ENCODE measurements around the gene STXBP2. TPM values are rescaled to one million over a fixed set of nuclear protein-coding genes. Genes with fewer than 3 reads are reported as not detected.

The STXBP2 gene
- total RNA-seq, 5 donors from 2014 or later (not counting 1 experiment from before 2014, with no cell fraction given), result 185 to 229 (median 228) TPM

DNA sequence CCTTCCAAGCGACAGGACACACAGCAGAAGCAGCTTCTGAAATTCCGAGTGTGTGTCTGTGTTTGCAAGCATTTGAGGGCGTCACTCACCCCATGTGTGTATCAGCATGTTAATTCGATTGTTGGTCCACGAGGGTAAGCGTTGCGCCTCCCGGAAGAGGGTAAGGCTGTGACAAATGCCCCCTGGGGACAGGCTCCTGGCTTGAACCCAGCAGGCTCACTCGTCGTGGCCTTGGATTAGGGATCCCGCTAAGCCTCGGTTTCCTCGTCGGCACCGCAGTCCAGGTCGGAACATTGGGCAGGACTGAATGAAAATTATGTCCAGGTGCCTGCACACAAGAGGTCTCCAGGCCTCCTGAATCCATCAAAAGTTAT, 606 bp upstream of the STXBP2 start:
- no peaks in the 10 kb centered on the region for H3K27me3 Mint-ChIP-seq
- H3K36me3 Mint-ChIP-seq, result peaks cover 12% of the 10 kb centered on the region
- H3K36me3 ChIP-seq (ENCODE audit: control insufficient read depth in 2 of 2, extremely low read depth in 1 of 2, insufficient read depth in 1 of 2, low read length in 1 of 2), result peaks cover 3 to 21% of the 10 kb centered on the region in 2 donors
- H3K9me3 ChIP-seq, result no peaks in the 10 kb centered on the region
- WGBS (ENCODE audit: insufficient coverage), result 77% methylated on average over 16 of the region's 16 CpGs
- peak overlapping the region; percentile 77 to 82 (median 80) for H3K4me3 Mint-ChIP-seq
- H3K27ac Mint-ChIP-seq, result peak overlapping the region; percentile 84 to 85
- no peaks in the 10 kb centered on the region for H3K27me3 ChIP-seq (replicated peaks in 1 of 2; ENCODE audit: control insufficient read depth in 2 of 2, extremely low read depth in 1 of 2, insufficient read depth in 2 of 2, low read length in 1 of 2)
- ChIA-PET POLR2A (no interaction called here), CTCF (interaction anchor here in 1 of 2 donors (0.6 kb wide), 1 partner anchor 13 kb away, joined by 3 read pairs; no protein-coding TSS in a partner anchor)
- ATAC-seq (replicated peaks in 1 of 4) (no peak), DNase-seq (no peak)
- H3K4me1 ChIP-seq (ENCODE audit: control insufficient read depth in 1 of 2, extremely low read depth in 1 of 2, insufficient read depth in 2 of 2, low read length in 2 of 2), result peaks cover 0 to 46% of the 10 kb centered on the region in 2 experiments
- H3K4me3 ChIP-seq (ENCODE audit: control insufficient read depth in 1 of 2, extremely low read depth in 1 of 2, low read length in 1 of 2), result peak overlapping the region in 1 of 2 donors; percentile 85
- no peaks in the 10 kb centered on the region for H3K9me3 Mint-ChIP-seq
- H3K27ac ChIP-seq (ENCODE audit: low read length), result peak overlapping the region; percentile 68
- H3K4me1 Mint-ChIP-seq, result peaks cover 44 to 50% (median 48%) of the 10 kb centered on the region in 3 donors

DNA sequence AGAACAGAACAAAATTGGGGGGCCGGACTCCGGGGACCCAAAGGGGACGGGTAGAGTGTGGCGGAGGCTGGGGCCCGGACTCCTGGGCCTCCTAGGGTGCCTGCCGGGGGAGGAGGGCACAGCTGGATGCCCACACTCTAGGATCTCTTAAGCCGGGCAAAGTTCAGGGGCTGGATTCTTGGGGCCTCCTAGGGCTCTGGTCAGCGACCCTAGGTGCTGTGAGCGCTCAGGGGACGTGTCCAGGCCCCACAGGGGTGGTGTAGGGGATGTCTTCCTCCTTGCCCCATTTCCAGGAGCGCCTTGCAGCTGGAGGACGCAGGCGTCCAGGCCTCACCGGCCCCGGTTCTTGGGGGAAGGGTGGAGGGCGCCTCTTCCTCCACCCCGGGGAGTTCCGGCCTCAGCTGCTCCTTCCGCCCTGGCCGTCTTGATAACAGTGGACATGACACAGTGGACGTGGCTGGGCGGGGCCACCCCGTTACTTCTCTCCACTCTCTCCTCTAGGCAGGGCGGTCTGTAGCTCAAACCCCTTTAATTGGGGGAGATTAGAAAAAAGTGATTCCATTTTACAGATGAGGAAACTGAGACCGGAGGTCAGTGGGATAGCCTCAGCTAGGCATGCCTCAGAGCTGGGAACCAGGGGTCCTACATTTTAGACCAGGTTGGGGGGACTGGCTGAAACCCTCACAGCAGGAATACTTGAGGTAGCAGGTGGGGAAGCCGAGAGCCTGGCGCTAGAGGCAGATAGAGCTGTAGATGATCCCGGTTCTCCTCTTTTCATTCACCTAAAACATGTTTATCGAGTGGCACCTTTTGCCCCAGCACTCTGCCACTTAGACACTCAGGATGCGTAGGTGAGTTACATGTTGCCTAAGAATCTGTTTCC, 705 bp downstream of the STXBP2 start:
- ChIA-PET CTCF (interaction anchor here in 1 of 2 donors (1.2 kb wide), 1 partner anchor 43 kb away, joined by 3 read pairs; the partner anchor contains the start of gene TRAPPC5), POLR2A (interaction anchor here (0.5 to 0.9 kb wide), 2 partner anchors 8 to 266 kb away, joined by 3 read pairs; partner anchors contain the start of genes MAP2K7 (in 1 of the 2) and PET100 (in 1 of the 2))
- H3K27ac Mint-ChIP-seq, result peak overlapping the region; percentile 84 to 85
- H3K4me3 ChIP-seq (ENCODE audit: control insufficient read depth in 1 of 2, extremely low read depth in 1 of 2, low read length in 1 of 2), result peak overlapping the region; percentile 80 to 85
- H3K27me3 ChIP-seq (replicated peaks in 1 of 2; ENCODE audit: control insufficient read depth in 2 of 2, extremely low read depth in 1 of 2, insufficient read depth in 2 of 2, low read length in 1 of 2), result no peaks in the 10 kb centered on the region
- H3K27ac ChIP-seq (ENCODE audit: low read length), result peak overlapping the region; percentile 92
- no peaks in the 10 kb centered on the region for H3K9me3 Mint-ChIP-seq
- DNase-seq (peak in 6 of 35 experiments; percentile 6 to 34 (median 18)), ATAC-seq (replicated peaks in 1 of 4) (peak; percentile 3 to 22 (median 20))
- peak overlapping the region; percentile 77 to 82 (median 80) for H3K4me3 Mint-ChIP-seq
- H3K9me3 ChIP-seq, result no peaks in the 10 kb centered on the region
- H3K36me3 ChIP-seq (ENCODE audit: control insufficient read depth in 2 of 2, extremely low read depth in 1 of 2, insufficient read depth in 1 of 2, low read length in 1 of 2), result peaks cover 4 to 16% of the 10 kb centered on the region in 2 donors
- peaks cover 39 to 50% (median 43%) of the 10 kb centered on the region in 3 donors for H3K4me1 Mint-ChIP-seq
- peaks cover 0 to 45% of the 10 kb centered on the region in 2 experiments for H3K4me1 ChIP-seq (ENCODE audit: control insufficient read depth in 1 of 2, extremely low read depth in 1 of 2, insufficient read depth in 2 of 2, low read length in 2 of 2)
- 14% methylated on average over 15 of the region's 30 CpGs for WGBS (ENCODE audit: insufficient coverage)
- no peaks in the 10 kb centered on the region for H3K27me3 Mint-ChIP-seq
- peaks cover 12% of the 10 kb centered on the region for H3K36me3 Mint-ChIP-seq

- Mint-ChIP-seq H3K4me3 (peak overlapping the region; percentile 44 to 80 (median 54)), H3K4me1 (peaks cover 38 to 45% (median 43%) of the 10 kb centered on the region in 3 donors), H3K27me3 (no peaks in the 10 kb centered on the region), H3K27ac (peak overlapping the region in 1 of 2 donors; percentile 68), H3K9me3 (no peaks in the 10 kb centered on the region), H3K36me3 (peaks cover 12% of the 10 kb centered on the region)
- Histone ChIP-seq H3K27me3 (replicated peaks in 1 of 2; ENCODE audit: control insufficient read depth in 2 of 2, extremely low read depth in 1 of 2, insufficient read depth in 2 of 2, low read length in 1 of 2) (peaks cover 0 to 2% of the 10 kb centered on the region in 2 experiments), H3K9me3 (no peaks in the 10 kb centered on the region), H3K27ac (ENCODE audit: low read length) (no peak overlapping the region), H3K4me3 (ENCODE audit: control insufficient read depth in 1 of 2, extremely low read depth in 1 of 2, low read length in 1 of 2) (no peak overlapping the region), H3K4me1 (ENCODE audit: control insufficient read depth in 1 of 2, extremely low read depth in 1 of 2, insufficient read depth in 2 of 2, low read length in 2 of 2) (peaks cover 0 to 45% of the 10 kb centered on the region in 2 experiments), H3K36me3 (ENCODE audit: control insufficient read depth in 2 of 2, extremely low read depth in 1 of 2, insufficient read depth in 1 of 2, low read length in 1 of 2) (peaks cover 4 to 16% of the 10 kb centered on the region in 2 donors)
- no peak for DNase-seq
- CTCF ChIA-PET, result no interaction called here
- POLR2A ChIA-PET, result no interaction called here
- WGBS (ENCODE audit: insufficient coverage), result 97% methylated on average over 12 of the region's 12 CpGs
- no peak for ATAC-seq (replicated peaks in 1 of 4)
These were observed 2.0 kb downstream of the STXBP2 start for GRCh38 chr19:7638802-7639465.

DNA sequence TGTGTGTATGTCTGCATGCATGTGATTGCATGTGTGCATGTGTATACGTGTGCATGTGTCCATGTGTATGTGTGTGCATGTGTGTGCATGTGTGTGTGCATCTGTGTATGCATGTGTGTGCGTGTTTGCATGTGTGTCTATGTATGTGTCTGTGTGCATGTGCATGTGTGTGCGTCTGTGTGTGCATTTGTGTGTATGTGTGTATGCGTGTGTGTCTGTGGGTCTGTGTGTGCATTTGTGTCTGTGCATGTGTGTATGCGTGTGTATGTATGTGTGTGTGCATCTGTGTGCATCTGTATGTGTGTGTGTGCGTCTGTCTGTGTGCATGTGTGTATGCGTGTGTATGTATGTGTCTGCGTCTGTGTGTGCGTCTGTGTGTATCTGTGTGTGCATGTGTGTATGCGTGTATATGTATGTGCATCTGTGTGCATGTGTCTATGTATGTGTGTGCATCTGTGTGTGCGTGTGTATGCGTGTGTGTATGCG, 3.0 kb downstream of the STXBP2 start:
- CTCF ChIA-PET, result no interaction called here
- POLR2A ChIA-PET, result no interaction called here
- Mint-ChIP-seq H3K27me3 (no peaks in the 10 kb centered on the region), H3K4me3 (peak overlapping the region in 2 of 3 donors; percentile 31 to 80), H3K27ac (no peak overlapping the region), H3K4me1 (peaks cover 38 to 42% (median 41%) of the 10 kb centered on the region in 3 donors), H3K9me3 (no peaks in the 10 kb centered on the region), H3K36me3 (peaks cover 12% of the 10 kb centered on the region)
- Histone ChIP-seq H3K27me3 (replicated peaks in 1 of 2; ENCODE audit: control insufficient read depth in 2 of 2, extremely low read depth in 1 of 2, insufficient read depth in 2 of 2, low read length in 1 of 2) (peaks cover 0 to 2% of the 10 kb centered on the region in 2 experiments), H3K9me3 (no peaks in the 10 kb centered on the region), H3K4me1 (ENCODE audit: control insufficient read depth in 1 of 2, extremely low read depth in 1 of 2, insufficient read depth in 2 of 2, low read length in 2 of 2) (peaks cover 0 to 45% of the 10 kb centered on the region in 2 experiments), H3K27ac (ENCODE audit: low read length) (no peak overlapping the region), H3K36me3 (ENCODE audit: control insufficient read depth in 2 of 2, extremely low read depth in 1 of 2, insufficient read depth in 1 of 2, low read length in 1 of 2) (peaks cover 4 to 23% of the 10 kb centered on the region in 2 donors), H3K4me3 (ENCODE audit: control insufficient read depth in 1 of 2, extremely low read depth in 1 of 2, low read length in 1 of 2) (no peak overlapping the region)
- DNase-seq (no peak), ATAC-seq (replicated peaks in 1 of 4) (no peak)
- 96% methylated on average over 13 of the region's 13 CpGs for WGBS (ENCODE audit: insufficient coverage)

- H3K9me3 ChIP-seq, result no peaks in the 10 kb centered on the region
- ATAC-seq (replicated peaks in 1 of 4), result no peak
- no peak overlapping the region for H3K27ac ChIP-seq (ENCODE audit: low read length)
- H3K27me3 Mint-ChIP-seq, result no peaks in the 10 kb centered on the region
- H3K4me3 Mint-ChIP-seq, result no peak overlapping the region
- H3K36me3 Mint-ChIP-seq, result peaks cover 15% of the 10 kb centered on the region
- H3K9me3 Mint-ChIP-seq, result no peaks in the 10 kb centered on the region
- no peak overlapping the region for H3K27ac Mint-ChIP-seq
- peaks cover 0 to 2% of the 10 kb centered on the region in 2 experiments for H3K27me3 ChIP-seq (replicated peaks in 1 of 2; ENCODE audit: control insufficient read depth in 2 of 2, extremely low read depth in 1 of 2, insufficient read depth in 2 of 2, low read length in 1 of 2)
- peaks cover 32 to 36% (median 33%) of the 10 kb centered on the region in 3 donors for H3K4me1 Mint-ChIP-seq
- POLR2A ChIA-PET, result no interaction called here
- WGBS (ENCODE audit: insufficient coverage), result 100% methylated on average over 5 of the region's 11 CpGs
- CTCF ChIA-PET, result no interaction called here
- H3K4me3 ChIP-seq (ENCODE audit: control insufficient read depth in 1 of 2, extremely low read depth in 1 of 2, low read length in 1 of 2), result no peak overlapping the region
- DNase-seq, result no peak
- H3K36me3 ChIP-seq (ENCODE audit: control insufficient read depth in 2 of 2, extremely low read depth in 1 of 2, insufficient read depth in 1 of 2, low read length in 1 of 2), result peaks cover 7 to 27% of the 10 kb centered on the region in 2 donors
- H3K4me1 ChIP-seq (ENCODE audit: control insufficient read depth in 1 of 2, extremely low read depth in 1 of 2, insufficient read depth in 2 of 2, low read length in 2 of 2), result peaks cover 0 to 39% of the 10 kb centered on the region in 2 experiments
These were observed 3.9 kb downstream of the STXBP2 start for GRCh38 chr19:7640803-7641202.

All from T-cell (primary cell).